Lung (tissue), 12 donors: ENCODE data around the gene PRKCZ. TPM values are rescaled to one million over a fixed set of nuclear protein-coding genes. Genes with fewer than 3 reads are reported as not detected.

Experiments used
- ATAC-seq: fragments of 200-7000 bp; cut with Tn5 transposase; one replicate; pipeline ENCODE4 v1.9.1; 2020; ENCODE audit warnings: moderate number of reproducible peaks; ENCODE audit not compliant: insufficient read depth, low FRiP score
- DNase-seq, 3 donors: peaks; one replicate each; pipeline ENCODE4 v3.0.0-alpha.2; 2013 to 2017
- H3K27ac ChIP-seq, 2 donors: one replicate each; pipeline ENCODE4 v1.5.1; 2013; ENCODE audit warnings: mild to moderate bottlenecking in 2 of 2, moderate library complexity in 2 of 2, control low read depth in 1 of 2, inconsistent platforms in 1 of 2, low read depth in 1 of 2, low read length in 1 of 2
- H3K27me3 ChIP-seq, 3 donors: one replicate each; pipeline ENCODE4 v1.5.1; 2013; ENCODE audit warnings: low read length in 2 of 3; ENCODE audit not compliant: control insufficient read depth in 3 of 3, insufficient read depth in 3 of 3
- H3K36me3 ChIP-seq, 4 donors: one replicate each; pipeline ENCODE4 v1.5.1; 2013; ENCODE audit warnings: low read length in 4 of 4, mild to moderate bottlenecking in 1 of 4, moderate library complexity in 1 of 4; ENCODE audit not compliant: control insufficient read depth in 4 of 4, insufficient read depth in 4 of 4
- H3K4me1 ChIP-seq, 5 donors: one replicate each; pipeline ENCODE4 v1.5.1; 2013; ENCODE audit warnings: low read length in 5 of 5, mild to moderate bottlenecking in 2 of 5, moderate library complexity in 1 of 5; ENCODE audit not compliant: control insufficient read depth in 5 of 5, insufficient read depth in 5 of 5
- H3K4me3 ChIP-seq: one replicate; pipeline ENCODE4 v1.5.1; 2013; ENCODE audit warnings: mild to moderate bottlenecking, control low read depth, moderate library complexity
- H3K9ac ChIP-seq, 2 donors: one replicate each; pipeline ENCODE4 v1.5.1; 2013; ENCODE audit warnings: low read length in 2 of 2, control low read depth in 1 of 2; ENCODE audit not compliant: insufficient read depth in 1 of 2
- H3K9me3 ChIP-seq, 4 donors: one replicate each; pipeline ENCODE4 v1.5.1; 2013; ENCODE audit warnings: low read length in 3 of 4, mild to moderate bottlenecking in 1 of 4, moderate library complexity in 1 of 4; ENCODE audit not compliant: control insufficient read depth in 4 of 4, insufficient read depth in 3 of 4
- CTCF ChIP-seq: IDR thresholded peaks from 2 replicates; pipeline ENCODE4 v1.5.1; 2012; ENCODE audit warnings: mild to moderate bottlenecking; ENCODE audit errors: control extremely low read depth, extremely low read depth
- WGBS, 2 donors: extraction: QIAGEN DNeasy Blood & Tissue Kit; methylation state at CpG; one replicate each; pipeline ENCODE4 v1.1.7; 2013; 5-methylcytosine and 5-hydroxymethylcytosine counted together
- polyA plus RNA-seq, 2 donors: library from polyadenylated mRNA; stranded (reverse); fragments of 200-250 nt; gene quantifications; one replicate each; pipeline ENCODE4 v1.2.1, GENCODE V29; 2013
- total RNA-seq, 2 donors: library from RNA; depleted of rRNA in 1 of 2; stranded (reverse); fragments of >200 nt in 1 of 2; gene quantifications; one replicate each; pipeline ENCODE4 v1.2.1, GENCODE V29; 2014 to 2021
- donor health status: control.
- donor health status: control.
- donor health status: Bipolar disorder and iron deficiency.
- donor health status: healthy.
- donor health status: DM: yes; HTN: yes; CAD: no.

PRKCZ gene
- total and polyA plus RNA-seq, 4 donors, result 55.2 to 149 (median 117) TPM

- ATAC-seq, result no peak
- H3K9ac ChIP-seq, result no peak overlapping the region
- DNase-seq, result no peak
Observed at GRCh38 chr1:2233468-2233867, 183.3 kb downstream of the PRKCZ start.

GRCh38 chr1:2233997-2234761, 184.0 kb downstream of the PRKCZ start:
- WGBS, 2 donors, result 5 to 6% methylated on average over 27 of the region's 27 CpGs
- ATAC-seq (peak; percentile 84), DNase-seq (peak; percentile 86 to 96 (median 93))
- H3K9me3 ChIP-seq, result no peaks in the 10 kb centered on the region
- no peak for TF ChIP-seq CTCF
- H3K36me3 ChIP-seq, result peaks cover 0 to 15% (median 0%) of the 10 kb centered on the region in 4 donors
- peaks cover 19 to 75% (median 37%) of the 10 kb centered on the region in 5 donors for H3K4me1 ChIP-seq
- no peak overlapping the region for H3K4me3 ChIP-seq
- H3K27me3 ChIP-seq, result no peaks in the 10 kb centered on the region
- H3K9ac ChIP-seq, result peak overlapping the region in 1 of 2 donors; percentile 38
- H3K27ac ChIP-seq, result peak overlapping the region; percentile 66 to 90

More at GRCh38 chr1:2233468-2233867, 183.3 kb downstream of the PRKCZ start:
- Histone ChIP-seq H3K9me3 (peaks cover 0 to 3% (median 0%) of the 10 kb centered on the region in 4 donors), H3K27me3 (no peaks in the 10 kb centered on the region), H3K36me3 (peaks cover 0 to 15% (median 0%) of the 10 kb centered on the region in 4 donors), H3K27ac (peak overlapping the region in 1 of 2 donors; percentile 90), H3K4me3 (no peak overlapping the region), H3K4me1 (peaks cover 19 to 74% (median 35%) of the 10 kb centered on the region in 5 donors)
- TF ChIP-seq CTCF, result no peak
- 64 to 70% methylated on average over 12 of the region's 12 CpGs for WGBS, 2 donors

- H3K9me3 ChIP-seq, result no peaks in the 10 kb centered on the region
- H3K9ac ChIP-seq, result peak overlapping the region in 1 of 2 donors; percentile 38
- H3K4me3 ChIP-seq, result no peak overlapping the region
- H3K4me1 ChIP-seq, result peaks cover 22 to 79% (median 41%) of the 10 kb centered on the region in 5 donors
- H3K27ac ChIP-seq, result peak overlapping the region in 1 of 2 donors; percentile 81
- 13 to 15% methylated on average over 4 of the region's 4 CpGs for WGBS, 2 donors
- no peak for DNase-seq
- peaks cover 0 to 10% (median 0%) of the 10 kb centered on the region in 4 donors for H3K36me3 ChIP-seq
- peak; percentile 8 for ATAC-seq
- TF ChIP-seq CTCF, result no peak
- H3K27me3 ChIP-seq, result no peaks in the 10 kb centered on the region
Observed at GRCh38 chr1:2234762-2235113, 184.5 kb downstream of the PRKCZ start.

Other genes with a start within 250 kb of the PRKCZ start
- 100 to 1,000 TPM; 160 to 338 TPM for gene GNB1, start 159.3 kb upstream of the PRKCZ start, total RNA-seq
- gene GNB1, start 159.3 kb upstream of the PRKCZ start, polyA plus RNA-seq, result 100 to 1,000 TPM; 114 to 222 TPM
- gene CALML6, start 135.2 kb upstream of the PRKCZ start, total RNA-seq, result under 1 TPM; 0.17 to 0.55 TPM
- under 1 TPM; 0.11 to 0.51 TPM for gene CALML6, start 135.2 kb upstream of the PRKCZ start, polyA plus RNA-seq
- 1 to 10 TPM in 1 of 2 donors, not detected in 1; 6.1 TPM for gene TMEM52, start 131.1 kb upstream of the PRKCZ start, total RNA-seq
- gene TMEM52, start 131.1 kb upstream of the PRKCZ start, polyA plus RNA-seq, result 1 to 10 TPM; 2.8 to 3.1 TPM
- gene CFAP74, start 46.6 kb upstream of the PRKCZ start, total RNA-seq, result 10 to 100 TPM in 1 of 2 donors, 1 to 10 TPM in 1; 7.3 to 20.8 TPM
- gene CFAP74, start 46.6 kb upstream of the PRKCZ start, polyA plus RNA-seq, result 1 to 10 TPM; 3.1 to 3.2 TPM
- 1 to 10 TPM in 1 of 2 donors, under 1 TPM in 1; 0.74 to 6.8 TPM for gene GABRD, start 31.1 kb upstream of the PRKCZ start, total RNA-seq
- gene GABRD, start 31.1 kb upstream of the PRKCZ start, polyA plus RNA-seq, result 1 to 10 TPM in 1 of 2 donors, under 1 TPM in 1; 0.41 to 2.9 TPM
- gene FAAP20, start 144.4 kb downstream of the PRKCZ start, total RNA-seq, result 10 to 100 TPM; 16.8 to 71.6 TPM
- gene FAAP20, start 144.4 kb downstream of the PRKCZ start, polyA plus RNA-seq, result 10 to 100 TPM; 65.2 to 87.9 TPM
- 10 to 100 TPM; 47.7 to 90.7 TPM for gene SKI, start 177.9 kb downstream of the PRKCZ start, total RNA-seq
- 10 to 100 TPM; 17.1 to 33.8 TPM for gene SKI, start 177.9 kb downstream of the PRKCZ start, polyA plus RNA-seq